Measurements from ENCODE around the gene FLT3. TPM values are rescaled to one million over a fixed set of nuclear protein-coding genes. Genes with fewer than 3 reads are reported as not detected.

The FLT3 gene
- total RNA-seq, 4 donors from 2014 or later: 0.47 to 1.2 (median 1.2) TPM

- no peak for TF ChIP-seq CTCF (IDR thresholded peaks at IDR 0.05)
- no peak for TF ChIP-seq POLR2A (IDR thresholded peaks at IDR 0.05)
- no peak for TF ChIP-seq EP300 (IDR thresholded peaks at IDR 0.05)
- no peak for TF ChIP-seq POLR2AphosphoS5 (IDR thresholded peaks at IDR 0.05)
- Histone ChIP-seq H3K27me3 (peaks cover 12% of the 10 kb centered on the region), H3K9me3 (no peaks in the 10 kb centered on the region), H3K4me3 (no peak overlapping the region), H3K36me3 (no peaks in the 10 kb centered on the region), H3K4me1 (no peaks in the 10 kb centered on the region), H3K27ac (no peak overlapping the region)
- 61% methylated on average over 3 of the region's 3 CpGs for WGBS
- DNase-seq (ENCODE audit: low spot score in 2 of 2): no peak
Observed at GRCh38 chr13:28045861-28046260, 54.5 kb downstream of the FLT3 start.

- no peak for TF ChIP-seq POLR2AphosphoS5 (IDR thresholded peaks at IDR 0.05)
- TF ChIP-seq CTCF (IDR thresholded peaks at IDR 0.05): no peak
- TF ChIP-seq POLR2A (IDR thresholded peaks at IDR 0.05): no peak
- TF ChIP-seq EP300 (IDR thresholded peaks at IDR 0.05): no peak
- H3K4me3 ChIP-seq: no peak overlapping the region
- H3K4me1 ChIP-seq: no peaks in the 10 kb centered on the region
- no peaks in the 10 kb centered on the region for H3K9me3 ChIP-seq
- DNase-seq (ENCODE audit: low spot score in 2 of 2): no peak
- 87% methylated on average over 2 of the region's 2 CpGs for WGBS
- peaks cover 12% of the 10 kb centered on the region for H3K27me3 ChIP-seq
- no peak overlapping the region for H3K27ac ChIP-seq
- no peaks in the 10 kb centered on the region for H3K36me3 ChIP-seq
Observed at GRCh38 chr13:28044608-28045007, 55.8 kb downstream of the FLT3 start.

GRCh38 chr13:28043224-28043623, 57.2 kb downstream of the FLT3 start:
- H3K4me1 ChIP-seq: no peaks in the 10 kb centered on the region
- TF ChIP-seq CTCF (IDR thresholded peaks at IDR 0.05) (no peak), POLR2A (IDR thresholded peaks at IDR 0.05) (no peak), POLR2AphosphoS5 (IDR thresholded peaks at IDR 0.05) (no peak), EP300 (IDR thresholded peaks at IDR 0.05) (no peak)
- H3K4me3 ChIP-seq: no peak overlapping the region
- peaks cover 8% of the 10 kb centered on the region for H3K27me3 ChIP-seq
- 85% methylated on average over 4 of the region's 4 CpGs for WGBS
- no peak for DNase-seq (ENCODE audit: low spot score in 2 of 2)
- H3K27ac ChIP-seq: no peak overlapping the region
- no peaks in the 10 kb centered on the region for H3K9me3 ChIP-seq
- H3K36me3 ChIP-seq: no peaks in the 10 kb centered on the region

- H3K9me3 ChIP-seq: no peaks in the 10 kb centered on the region
- DNase-seq (ENCODE audit: low spot score in 2 of 2): no peak
- H3K36me3 ChIP-seq: no peaks in the 10 kb centered on the region
- H3K27me3 ChIP-seq: peaks cover 12% of the 10 kb centered on the region
- WGBS: 63% methylated on average over 8 of the region's 8 CpGs
- no peak overlapping the region for H3K27ac ChIP-seq
- no peaks in the 10 kb centered on the region for H3K4me1 ChIP-seq
- H3K4me3 ChIP-seq: no peak overlapping the region
- TF ChIP-seq POLR2A (IDR thresholded peaks at IDR 0.05): no peak
- TF ChIP-seq POLR2AphosphoS5 (IDR thresholded peaks at IDR 0.05): no peak
- no peak for TF ChIP-seq EP300 (IDR thresholded peaks at IDR 0.05)
- TF ChIP-seq CTCF (IDR thresholded peaks at IDR 0.05): no peak
Observed at GRCh38 chr13:28041501-28041900, 58.9 kb downstream of the FLT3 start.

- WGBS: 71% methylated on average over 4 of the region's 4 CpGs
- Histone ChIP-seq H3K4me3 (no peak overlapping the region), H3K27ac (no peak overlapping the region), H3K36me3 (no peaks in the 10 kb centered on the region), H3K9me3 (no peaks in the 10 kb centered on the region), H3K27me3 (peaks cover 12% of the 10 kb centered on the region), H3K4me1 (no peaks in the 10 kb centered on the region)
- DNase-seq (ENCODE audit: low spot score in 2 of 2): no peak
- no peak for TF ChIP-seq CTCF (IDR thresholded peaks at IDR 0.05)
- no peak for TF ChIP-seq POLR2AphosphoS5 (IDR thresholded peaks at IDR 0.05)
- TF ChIP-seq POLR2A (IDR thresholded peaks at IDR 0.05): no peak
- TF ChIP-seq EP300 (IDR thresholded peaks at IDR 0.05): no peak
Observed at GRCh38 chr13:28041031-28041461, 59.3 kb downstream of the FLT3 start.
